ENCODE data around the gene GKN1.

Gene GKN1

GRCh38 chr2:69011611-69012157 is 37.2 kb downstream of the GKN1 start:
- no peak for DNase-seq

GRCh38 chr2:69012310-69013141 is 38.1 kb downstream of the GKN1 start:
- DNase-seq, result peak; percentile 24 to 42

- DNase-seq, result no peak
Observed at GRCh38 chr2:69013142-69013839, 38.9 kb downstream of the GKN1 start, which contains the start of gene ANTXR1. TSS of gene ANTXR1 (plus strand) at chr2:69013179. CDS start at chr2:69013500, 321 bp downstream.

- no peak for DNase-seq
Observed at GRCh38 chr2:69013840-69014821, 39.7 kb downstream of the GKN1 start.

GRCh38 chr2:69017080-69017479 is 42.6 kb downstream of the GKN1 start:
- DNase-seq, result no peak

- DNase-seq, result no peak
Observed at GRCh38 chr2:69017835-69018234, 43.4 kb downstream of the GKN1 start.

GRCh38 chr2:69018678-69019095 is 44.3 kb downstream of the GKN1 start:
- DNase-seq, result no peak

- DNase-seq, result no peak
Observed at GRCh38 chr2:69020496-69021426, 46.3 kb downstream of the GKN1 start.

- no peak for DNase-seq
Observed at GRCh38 chr2:69021727-69022126, 47.3 kb downstream of the GKN1 start.

GRCh38 chr2:69022548-69022947 is 48.1 kb downstream of the GKN1 start:
- DNase-seq, result no peak

- no peak for DNase-seq
Observed at GRCh38 chr2:69023236-69023635, 48.8 kb downstream of the GKN1 start.

GRCh38 chr2:69026026-69026425 is 51.6 kb downstream of the GKN1 start:
- peak; percentile 5 to 22 for DNase-seq

- DNase-seq, result no peak
Observed at GRCh38 chr2:69026691-69027459, 52.4 kb downstream of the GKN1 start.
